ENCODE results near the gene CRADD. TPM values are rescaled to one million over a fixed set of nuclear protein-coding genes. Genes with fewer than 3 reads are reported as not detected.

The CRADD gene
- total RNA-seq, 2 donors from 2014 or later: 7.7 to 9.1 TPM

GRCh38 chr12:93760275-93760875, 83.2 kb downstream of the CRADD start:
- H3K36me3 Mint-ChIP-seq (ENCODE audit: low read depth): no peaks in the 10 kb centered on the region
- H3K27me3 Mint-ChIP-seq (ENCODE audit: insufficient read depth): no peaks in the 10 kb centered on the region
- no peak overlapping the region for H3K4me3 ChIP-seq (ENCODE audit: low read length)
- no peak for TF ChIP-seq CTCF (conservative IDR thresholded peaks at IDR 0.05)
- no peak overlapping the region for H3K27ac ChIP-seq (ENCODE audit: low read depth, low read length)
- H3K36me3 ChIP-seq (ENCODE audit: control insufficient read depth, insufficient read depth, low read length): no peaks in the 10 kb centered on the region
- DNase-seq: no peak
- H3K27me3 ChIP-seq (ENCODE audit: control insufficient read depth, insufficient read depth, low read length, poor library complexity, severe bottlenecking): no peaks in the 10 kb centered on the region
- H3K4me3 Mint-ChIP-seq: no peak overlapping the region
- H3K4me1 ChIP-seq (ENCODE audit: control insufficient read depth, insufficient read depth, low read length): peaks cover 2% of the 10 kb centered on the region
- H3K9me3 Mint-ChIP-seq: peaks cover 2% of the 10 kb centered on the region
- 95% methylated on average over 2 of the region's 3 CpGs; no CpG with 5 or more reads in 1 of the 2 experiments for WGBS, 2 experiments (ENCODE audit: insufficient coverage in 1 of 2, insufficient read length in 1 of 2)
- H3K27ac Mint-ChIP-seq: no peak overlapping the region
- H3K9ac ChIP-seq (ENCODE audit: extremely low read depth, low read length, poor library complexity, severe bottlenecking): no peak overlapping the region
- H3K4me1 Mint-ChIP-seq: peaks cover 51% of the 10 kb centered on the region
- H3K9me3 ChIP-seq (ENCODE audit: control insufficient read depth, low read length): peaks cover 1% of the 10 kb centered on the region

GRCh38 chr12:93762059-93762719, 85.0 kb downstream of the CRADD start:
- 94 to 96% methylated on average over 2 to 3 of the region's 3 CpGs for WGBS, 2 experiments (ENCODE audit: insufficient coverage in 1 of 2, insufficient read length in 1 of 2)
- H3K9ac ChIP-seq (ENCODE audit: extremely low read depth, low read length, poor library complexity, severe bottlenecking): no peak overlapping the region
- no peaks in the 10 kb centered on the region for H3K27me3 Mint-ChIP-seq (ENCODE audit: insufficient read depth)
- H3K36me3 ChIP-seq (ENCODE audit: control insufficient read depth, insufficient read depth, low read length): no peaks in the 10 kb centered on the region
- H3K9me3 Mint-ChIP-seq: no peaks in the 10 kb centered on the region
- H3K27me3 ChIP-seq (ENCODE audit: control insufficient read depth, insufficient read depth, low read length, poor library complexity, severe bottlenecking): no peaks in the 10 kb centered on the region
- H3K4me1 Mint-ChIP-seq: peaks cover 53% of the 10 kb centered on the region
- no peaks in the 10 kb centered on the region for H3K9me3 ChIP-seq (ENCODE audit: control insufficient read depth, low read length)
- no peak overlapping the region for H3K27ac Mint-ChIP-seq
- H3K4me1 ChIP-seq (ENCODE audit: control insufficient read depth, insufficient read depth, low read length): peaks cover 5% of the 10 kb centered on the region
- H3K36me3 Mint-ChIP-seq (ENCODE audit: low read depth): no peaks in the 10 kb centered on the region
- DNase-seq: no peak
- H3K4me3 ChIP-seq (ENCODE audit: low read length): no peak overlapping the region
- no peak overlapping the region for H3K27ac ChIP-seq (ENCODE audit: low read depth, low read length)
- TF ChIP-seq CTCF (conservative IDR thresholded peaks at IDR 0.05): no peak
- no peak overlapping the region for H3K4me3 Mint-ChIP-seq

GRCh38 chr12:93762912-93763553, 85.9 kb downstream of the CRADD start:
- Histone ChIP-seq H3K9ac (ENCODE audit: extremely low read depth, low read length, poor library complexity, severe bottlenecking) (no peak overlapping the region), H3K4me3 (ENCODE audit: low read length) (no peak overlapping the region), H3K4me1 (ENCODE audit: control insufficient read depth, insufficient read depth, low read length) (peaks cover 5% of the 10 kb centered on the region), H3K9me3 (ENCODE audit: control insufficient read depth, low read length) (no peaks in the 10 kb centered on the region), H3K27ac (ENCODE audit: low read depth, low read length) (no peak overlapping the region), H3K27me3 (ENCODE audit: control insufficient read depth, insufficient read depth, low read length, poor library complexity, severe bottlenecking) (no peaks in the 10 kb centered on the region), H3K36me3 (ENCODE audit: control insufficient read depth, insufficient read depth, low read length) (no peaks in the 10 kb centered on the region)
- Mint-ChIP-seq H3K27ac (no peak overlapping the region), H3K27me3 (ENCODE audit: insufficient read depth) (no peaks in the 10 kb centered on the region), H3K9me3 (no peaks in the 10 kb centered on the region), H3K4me1 (peaks cover 45% of the 10 kb centered on the region), H3K36me3 (ENCODE audit: low read depth) (no peaks in the 10 kb centered on the region), H3K4me3 (no peak overlapping the region)
- no peak for TF ChIP-seq CTCF (conservative IDR thresholded peaks at IDR 0.05)
- DNase-seq: no peak
- 71 to 97% methylated on average over 1 to 2 of the region's 3 CpGs for WGBS, 2 experiments (ENCODE audit: insufficient coverage in 1 of 2, insufficient read length in 1 of 2)
